Stimulated activated CD4-positive, alpha-beta T cell treated with anti-CD3 and anti-CD28 coated beads, Interleukin-2, amount 100 ng/mL, for 24 hours (primary cell): ENCODE data around the gene CALN1.
"Not testable (repeated sequence)": the region's sequence is repeated elsewhere in the genome, so short reads cannot be mapped to it uniquely, and the experiment has no call there.

Source experiments
- DNase-seq, 2 donors: peaks; one replicate each; pipeline ENCODE4 v3.0.0-alpha.2; 2020

Gene CALN1

GRCh38 chr7:72412121-72412618, at the start of gene CALN1:
Gene CALN1, minus strand, starts transcription at chr7:72412338.
- DNase-seq: not testable (repeated sequence)

DNA sequence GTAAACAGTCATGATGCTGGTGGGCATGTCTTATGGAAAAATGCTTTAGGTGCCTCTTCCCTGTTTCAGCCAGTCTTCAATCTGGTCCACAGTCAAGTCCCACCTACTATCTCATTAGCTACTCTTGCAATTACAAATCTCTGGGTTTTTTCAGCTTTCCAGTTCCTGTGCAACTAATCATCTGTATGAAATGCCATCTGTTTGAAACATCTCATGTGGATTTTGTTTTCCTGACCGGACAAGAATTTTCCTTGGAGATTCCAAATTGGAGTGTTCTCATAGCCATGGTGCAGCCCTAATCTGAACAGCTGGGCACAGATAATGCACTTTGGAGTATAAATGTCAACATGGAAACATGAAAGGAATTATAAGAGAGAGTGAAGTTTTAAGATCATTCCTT, 41.3 kb upstream of the CALN1 start:
- no peak for DNase-seq

DNA sequence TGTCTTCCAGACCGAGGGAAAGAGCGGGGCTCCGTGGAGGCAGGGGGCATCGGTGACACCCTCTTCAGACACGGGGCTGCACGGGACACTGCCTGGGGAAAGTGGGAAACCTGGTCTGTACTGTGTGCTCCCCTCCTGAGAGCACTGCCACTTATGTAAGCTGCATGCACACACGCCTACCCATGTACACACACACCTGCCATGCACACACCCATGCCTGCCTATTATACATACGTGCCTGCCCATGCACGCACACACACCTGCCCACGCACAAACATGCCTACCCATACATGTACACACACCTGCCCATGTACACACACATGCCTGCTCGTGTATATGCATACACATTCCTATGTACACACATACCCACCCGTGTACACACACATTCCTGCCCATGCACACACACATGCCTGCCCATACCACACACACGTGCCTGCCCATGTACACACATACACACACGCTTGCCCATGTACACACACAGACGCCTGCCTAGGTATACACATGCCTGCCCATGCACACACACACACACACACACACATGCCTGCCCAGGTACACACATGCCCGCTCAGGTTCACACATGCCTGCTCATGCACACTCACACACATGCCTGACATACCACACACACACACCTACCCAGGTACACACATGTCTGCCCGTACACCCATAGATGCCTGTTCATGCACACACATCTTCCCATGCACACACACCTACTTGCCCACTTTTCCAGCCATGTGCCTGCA, 35.5 kb upstream of the CALN1 start:
- DNase-seq: no peak

DNA sequence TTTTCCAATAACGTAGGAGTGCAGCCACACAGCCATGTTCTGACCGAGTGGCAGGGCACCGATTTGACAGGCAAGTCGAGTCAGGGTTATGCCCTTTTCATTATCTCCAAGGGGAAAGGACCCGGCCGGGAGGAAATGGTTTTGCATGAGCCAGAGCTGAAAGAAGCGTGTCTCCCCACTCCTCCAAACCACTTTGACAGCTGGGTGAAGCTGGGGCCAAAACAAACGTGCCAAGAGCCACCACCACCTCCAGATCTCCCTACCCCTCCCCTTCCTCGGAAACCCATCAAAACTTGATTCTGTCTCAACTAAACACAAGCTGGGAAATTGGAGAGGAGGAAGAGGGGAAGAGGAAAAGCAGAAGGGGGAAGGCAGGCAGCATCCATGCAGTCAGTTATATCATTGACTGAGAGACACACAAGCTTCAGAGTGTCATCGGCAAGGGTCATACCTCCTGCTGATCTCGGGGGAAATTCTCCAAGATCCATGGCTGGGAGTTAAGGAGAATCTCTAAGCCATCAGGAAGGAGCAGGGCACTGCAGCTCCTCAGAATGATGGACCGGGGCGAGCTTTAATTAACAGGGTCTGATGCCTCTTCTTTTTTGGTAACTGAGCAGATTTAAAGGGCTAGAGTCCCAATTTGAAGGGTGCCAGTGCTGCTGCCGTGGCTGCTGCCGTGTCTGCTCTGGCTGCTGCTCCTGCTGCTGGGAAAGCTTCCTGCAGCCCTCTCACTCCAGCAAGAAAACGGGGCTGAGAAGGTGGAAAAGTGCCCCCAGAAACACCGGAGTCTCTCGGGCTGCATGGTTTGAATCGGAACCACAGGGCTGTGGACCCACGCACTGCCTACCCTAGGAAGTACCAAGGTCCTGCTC, 34.7 kb upstream of the CALN1 start:
- DNase-seq: no peak

- no peak for DNase-seq
These were observed 34.0 kb upstream of the CALN1 start for GRCh38 chr7:72446131-72446530.

GRCh38 chr7:72445580-72445979, 33.4 kb upstream of the CALN1 start:
- no peak for DNase-seq

DNA sequence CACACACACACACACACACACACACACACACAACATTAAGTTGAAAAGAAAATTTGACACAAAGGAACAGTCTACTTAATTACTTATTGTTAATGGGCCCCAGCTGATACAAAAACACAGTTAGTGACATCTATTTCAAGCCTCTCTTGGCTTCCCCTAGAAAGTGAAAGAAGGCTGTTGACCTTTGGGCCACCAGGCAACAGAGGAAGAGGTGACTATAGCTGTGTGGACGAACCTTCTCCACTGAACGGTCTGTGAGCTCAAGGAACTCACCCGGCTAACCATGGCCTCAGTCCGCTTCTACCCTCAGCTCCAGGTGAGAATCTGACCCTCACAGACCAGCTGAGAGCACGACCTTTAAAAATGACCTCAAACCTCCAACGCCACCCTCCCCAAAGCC, 32.9 kb upstream of the CALN1 start:
- DNase-seq: no peak

GRCh38 chr7:72444026-72444776, 32.1 kb upstream of the CALN1 start:
- no peak for DNase-seq

DNA sequence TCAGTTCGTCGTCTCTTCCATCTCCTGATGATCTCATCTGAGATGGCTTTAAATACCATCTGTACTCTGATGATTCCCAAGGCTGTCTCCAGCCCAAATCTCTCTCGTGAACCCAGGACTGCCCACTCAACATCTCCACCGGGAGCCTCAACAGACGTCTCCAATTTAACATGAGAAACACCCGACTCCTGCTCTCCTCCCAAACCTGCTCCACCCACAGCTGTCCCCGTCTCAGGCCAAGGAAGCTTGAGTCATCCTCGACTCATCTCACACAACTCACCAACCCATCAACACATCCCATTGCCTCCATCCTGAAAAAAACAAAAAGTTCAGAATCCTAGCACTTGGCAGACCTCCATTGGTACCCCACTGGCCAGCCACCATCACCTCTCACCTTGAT, 29.7 kb upstream of the CALN1 start:
- DNase-seq: no peak

- DNase-seq: no peak
These were observed 26.4 kb upstream of the CALN1 start for GRCh38 chr7:72438491-72438890.

- DNase-seq: no peak
These were observed 25.5 kb upstream of the CALN1 start for GRCh38 chr7:72437610-72438009.

- DNase-seq: no peak
These were observed 25.0 kb upstream of the CALN1 start for GRCh38 chr7:72437061-72437585.

- DNase-seq: no peak
These were observed 23.9 kb upstream of the CALN1 start for GRCh38 chr7:72435925-72436480.

- no peak for DNase-seq
These were observed 23.2 kb upstream of the CALN1 start for GRCh38 chr7:72435366-72435765.

GRCh38 chr7:72430531-72430930, 18.4 kb upstream of the CALN1 start:
- DNase-seq: no peak

- DNase-seq: no peak
These were observed 17.2 kb upstream of the CALN1 start for GRCh38 chr7:72429316-72429715.

GRCh38 chr7:72416846-72417245, 4.7 kb upstream of the CALN1 start:
- DNase-seq: no peak

GRCh38 chr7:72415586-72415985, 3.4 kb upstream of the CALN1 start:
- DNase-seq: no peak

DNA sequence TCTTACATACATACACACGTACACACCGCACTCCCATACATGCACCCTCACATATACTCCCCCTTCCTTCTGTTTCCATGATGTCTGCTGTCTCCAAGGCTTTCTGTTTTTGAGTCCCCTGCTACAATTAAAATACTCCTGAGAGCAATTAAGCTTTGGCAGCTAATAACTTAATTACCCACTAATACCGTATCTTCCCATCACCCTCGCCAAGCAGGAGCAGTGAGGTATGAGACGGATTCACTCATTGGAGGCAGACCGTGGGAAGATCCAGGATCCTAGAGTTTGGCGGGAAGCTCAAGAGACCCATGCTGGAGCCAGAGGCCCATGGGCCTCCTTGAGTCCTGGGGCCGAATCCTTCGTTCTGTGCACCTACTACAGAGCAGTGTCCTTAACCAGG, 1.7 kb upstream of the CALN1 start:
- DNase-seq: no peak

DNA sequence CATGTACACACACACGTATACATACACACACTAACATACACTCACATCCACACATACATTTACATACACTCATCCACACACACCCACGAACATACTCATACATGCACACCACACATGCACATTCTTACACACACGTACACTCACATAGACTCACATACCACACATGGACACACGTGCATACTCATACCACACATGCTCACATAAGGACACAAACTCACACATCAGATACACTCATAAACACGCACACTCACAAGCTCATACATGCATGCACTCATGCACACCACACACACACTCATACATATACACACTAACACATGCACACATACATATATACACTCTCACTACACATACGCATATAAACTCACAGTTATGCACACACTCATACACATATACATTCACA, 1.2 kb upstream of the CALN1 start:
- DNase-seq: no peak

DNA sequence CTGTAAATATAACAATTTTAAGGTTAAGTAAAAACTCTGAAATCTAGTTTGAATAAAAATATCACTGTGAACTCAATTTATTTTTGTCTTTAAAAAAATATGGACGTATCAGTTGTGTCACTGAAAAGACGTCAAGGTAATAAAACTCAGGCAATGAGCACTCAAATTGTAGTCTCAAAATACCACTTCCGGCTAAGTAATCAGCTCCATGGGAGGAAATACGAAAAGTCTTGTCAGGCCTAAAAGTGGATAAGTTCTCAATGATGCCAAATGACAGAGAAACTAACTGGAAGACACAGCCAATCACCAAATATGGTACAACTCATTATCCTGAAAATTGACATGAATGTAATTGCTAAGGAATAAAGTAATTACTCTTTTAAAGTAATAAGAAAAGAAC, 719 bp downstream of the CALN1 start:
- no peak for DNase-seq

DNA sequence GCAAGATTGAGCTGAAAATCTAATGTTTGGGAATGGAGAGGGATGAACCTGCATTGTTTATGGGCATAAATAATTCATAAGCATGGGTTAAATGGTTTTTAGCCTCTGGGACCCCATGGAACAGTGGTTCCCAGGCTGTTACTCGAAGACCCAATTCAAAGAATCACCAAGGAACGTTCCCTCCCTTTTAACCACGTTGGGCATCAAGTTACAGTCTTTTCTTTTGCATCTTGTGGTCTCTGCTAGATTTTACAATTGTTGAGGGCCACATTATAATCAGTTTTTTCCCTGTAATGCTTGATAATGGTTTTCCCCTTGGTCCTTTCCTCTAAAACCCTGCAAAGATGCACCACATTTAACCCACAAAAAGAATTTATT, 2.5 kb downstream of the CALN1 start:
- DNase-seq: no peak
